HG03095 (cell line): ENCODE measurements around the gene GGNBP2.

ENCODE experiments used
- ATAC-seq: cut with Tn5 transposase; IDR thresholded peaks from one replicate; pipeline ENCODE4 v1.9.1; 2021; ENCODE audit warnings: moderate library complexity; ENCODE audit not compliant: unreplicated experiment

GGNBP2 gene

DNA sequence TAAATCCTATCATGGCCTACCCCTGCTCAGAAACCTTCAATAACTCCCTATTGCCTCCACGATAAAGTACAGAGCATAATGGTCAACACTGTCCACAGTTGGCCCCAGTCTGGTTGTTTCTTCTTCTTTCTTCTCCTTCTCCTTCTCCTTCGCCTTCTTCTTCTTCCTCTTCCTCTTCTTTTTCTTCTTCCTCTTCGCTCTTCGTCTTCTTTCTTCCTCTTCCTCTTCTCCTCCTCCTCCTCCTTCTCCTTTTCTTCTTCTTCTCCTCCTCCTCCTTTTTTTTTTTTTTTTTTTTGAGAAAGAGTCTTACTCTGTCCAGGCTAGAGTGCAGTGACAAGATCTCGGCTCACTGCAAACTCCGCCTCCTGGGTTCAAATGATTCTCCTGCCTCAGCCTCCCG, 80.5 kb downstream of the GGNBP2 start:
- no peak for ATAC-seq

DNA sequence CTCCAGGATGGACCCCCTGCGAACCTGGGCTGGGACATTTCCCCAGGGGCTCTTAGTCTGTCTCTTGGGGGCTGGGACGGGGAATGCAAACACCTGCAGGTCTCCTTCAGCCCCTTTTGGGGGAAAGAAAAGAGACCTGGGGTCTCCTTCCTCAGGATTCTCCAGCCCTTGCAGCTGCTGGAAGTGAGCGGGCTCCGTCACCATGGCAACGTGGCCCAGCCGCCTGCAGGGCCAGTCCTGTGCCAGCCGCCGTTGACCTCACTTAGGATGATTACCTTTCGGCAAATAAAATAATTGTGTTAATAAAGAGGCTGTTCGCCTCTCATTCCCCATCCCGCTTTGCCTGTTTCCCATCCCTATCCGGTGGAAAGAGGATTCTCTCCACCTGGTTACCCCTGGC, 82.4 kb downstream of the GGNBP2 start:
- ATAC-seq, result no peak

DNA sequence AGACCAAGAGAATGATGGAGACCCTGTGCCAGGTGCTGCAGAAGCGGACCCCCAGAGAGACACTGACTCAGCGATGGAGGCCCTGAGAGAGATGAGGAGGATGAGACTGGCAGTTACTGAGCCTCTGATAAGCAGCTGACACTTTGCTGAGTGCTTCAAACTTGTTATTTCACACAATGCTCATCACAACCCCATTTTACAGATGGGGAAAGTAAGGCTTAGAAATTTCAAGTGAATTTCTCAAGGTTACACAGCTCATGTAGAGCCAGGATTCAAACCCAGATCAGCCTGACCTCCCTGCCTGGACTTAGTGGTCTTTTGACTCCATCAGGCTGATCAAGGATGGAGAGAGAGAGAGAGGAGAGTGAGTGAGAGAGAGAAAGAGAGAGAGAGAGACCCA, 83.9 kb downstream of the GGNBP2 start:
- ATAC-seq, result no peak

DNA sequence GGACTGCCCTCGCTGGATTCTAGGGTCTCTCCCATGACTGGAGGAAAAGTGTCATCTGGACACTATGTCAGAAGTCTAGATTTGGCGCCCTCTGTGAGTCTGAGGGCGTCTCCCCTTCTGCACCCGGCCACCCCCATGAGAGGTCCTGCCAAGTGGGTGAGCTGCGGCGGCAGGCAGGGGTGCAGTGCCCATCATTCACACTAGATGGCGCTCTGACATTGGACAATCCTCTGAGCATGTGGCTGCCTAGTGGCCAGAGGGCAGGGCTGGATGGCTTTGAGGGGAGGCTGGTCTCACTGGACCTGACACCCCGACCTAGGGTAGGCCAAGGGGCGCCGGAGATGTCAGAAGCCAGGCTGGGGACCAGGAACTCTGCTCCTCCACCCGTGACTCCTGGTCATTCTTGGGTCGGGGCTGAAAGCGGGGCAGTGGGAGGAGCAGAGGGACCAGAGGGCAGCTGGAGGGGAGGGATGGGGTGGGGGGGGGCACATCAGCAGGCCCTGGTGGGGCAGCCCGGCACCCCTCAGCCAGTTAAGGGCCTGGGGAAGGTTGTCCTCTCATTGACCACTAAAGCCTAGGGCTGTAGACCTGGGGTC, 84.6 kb downstream of the GGNBP2 start:
- no peak for ATAC-seq

DNA sequence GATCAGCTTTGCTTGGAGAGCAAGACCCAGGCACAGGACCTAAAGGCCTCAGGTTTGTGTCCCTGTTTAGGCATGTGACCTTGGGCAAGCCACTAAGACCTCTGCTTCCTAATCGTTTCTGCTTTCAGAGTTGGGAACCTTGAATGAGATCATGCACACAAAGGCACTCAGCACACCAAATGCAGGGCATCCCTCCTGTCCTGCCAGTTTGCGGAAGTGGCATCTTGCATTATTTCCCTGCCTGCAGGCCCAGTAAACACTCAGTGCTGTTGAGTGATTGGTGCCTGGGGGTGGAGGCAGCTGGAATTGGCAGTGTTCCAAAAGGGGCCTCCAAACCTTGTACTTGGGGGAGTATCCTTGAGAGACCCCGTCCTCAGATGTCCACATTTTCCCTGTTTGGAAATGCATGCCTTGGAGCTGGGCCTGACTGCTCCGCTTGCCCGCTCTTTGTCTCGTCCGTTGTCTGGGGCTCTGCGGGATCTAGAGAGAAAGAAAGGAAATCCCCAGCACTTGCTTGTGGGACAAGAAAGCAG, 85.3 kb downstream of the GGNBP2 start:
- ATAC-seq, result no peak

DNA sequence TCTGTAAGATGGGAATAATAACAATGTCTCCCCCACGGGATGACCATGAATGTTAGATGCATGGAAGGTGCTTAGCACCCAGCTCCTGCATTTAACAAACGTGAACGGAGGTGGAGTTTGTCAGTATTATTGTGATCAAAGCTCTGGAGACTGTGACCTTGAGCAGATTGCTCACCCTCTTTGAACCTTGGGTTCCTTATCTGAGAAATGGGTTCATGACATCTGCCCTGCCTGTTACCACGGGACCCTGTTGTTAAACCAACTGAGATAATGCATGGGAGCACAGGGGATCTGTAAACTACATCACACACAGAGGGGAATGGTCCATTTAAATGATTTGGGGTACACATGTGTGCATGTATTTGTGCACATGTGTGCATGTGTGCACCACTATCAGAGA, 86.3 kb downstream of the GGNBP2 start:
- no peak for ATAC-seq

DNA sequence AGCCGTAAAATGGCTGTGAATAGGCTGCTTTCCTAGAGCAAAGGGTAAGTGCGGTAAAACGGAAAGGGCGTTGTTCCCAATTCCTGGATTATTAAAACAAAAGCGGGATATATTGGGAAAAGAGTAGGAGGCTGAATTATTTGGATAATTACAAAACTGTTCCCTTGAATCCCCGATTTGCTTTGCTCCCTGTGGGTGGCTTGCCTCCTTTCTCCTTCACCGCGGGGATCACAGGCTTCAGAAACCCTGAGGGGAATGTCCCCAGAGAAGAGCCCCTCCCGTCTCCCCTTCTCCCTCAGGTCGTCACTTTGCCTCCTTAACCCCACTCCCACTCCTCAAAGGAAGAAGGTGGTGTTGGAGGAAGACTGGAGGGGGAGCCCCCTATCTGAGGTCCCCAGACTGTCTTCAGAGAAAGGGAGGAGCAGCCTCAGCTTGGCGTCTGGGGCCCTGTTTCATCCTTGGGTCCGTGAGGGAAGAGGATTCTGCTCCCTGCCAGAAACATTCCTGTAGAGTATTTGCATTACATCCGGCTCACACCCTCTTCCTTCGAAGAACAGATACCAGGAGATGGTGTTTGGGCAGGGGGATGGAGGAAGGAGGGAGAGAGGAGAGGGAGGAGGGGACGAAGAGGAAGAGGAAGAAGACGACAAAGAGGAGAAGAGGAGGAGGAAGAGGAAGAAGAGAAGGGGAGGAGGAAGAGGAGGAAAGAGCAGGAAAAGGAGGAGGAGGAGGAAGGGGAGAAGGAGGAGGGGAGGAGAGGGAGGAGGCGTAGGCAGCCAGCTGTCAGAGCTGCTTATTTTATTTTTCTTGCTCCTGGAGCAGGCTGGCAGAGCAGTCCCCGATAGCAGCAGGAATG, 88.4 kb downstream of the GGNBP2 start:
- ATAC-seq, result no peak
